ENCODE measurements around the gene CCDC24.

GRCh38 chr1:43970502-43970901 lies 20.9 kb upstream of the CCDC24 start:
- no peak for TF ChIP-seq REST (IDR thresholded peaks at IDR 0.05; ENCODE audit: borderline replicate concordance)
- no peak for TF ChIP-seq REST (CRISPR knock-in tag; IDR thresholded peaks at IDR 0.05; ENCODE audit: low read depth)
- TF ChIP-seq CTCF (IDR thresholded peaks at IDR 0.05 in 2 of 3, conservative IDR thresholded peaks at IDR 0.05 in 1 of 3; ENCODE audit: insufficient read depth in 2 of 3, low read depth in 1 of 3, low read length in 3 of 3), result no peak
- no peak for TF ChIP-seq MYC (IDR thresholded peaks at IDR 0.05; ENCODE audit: low read depth, low read length)
- TF ChIP-seq MYC (CRISPR knock-in tag; IDR thresholded peaks at IDR 0.05; ENCODE audit: borderline replicate concordance, low read depth), result no peak
- no peak for TF ChIP-seq POLR2AphosphoS5 (IDR thresholded peaks at IDR 0.05; ENCODE audit: control insufficient read depth, insufficient read depth, low read depth, low read length)
- no peak for TF ChIP-seq ZNF655 (CRISPR knock-in tag; IDR thresholded peaks at IDR 0.05)
- no peak for TF ChIP-seq HDGF (IDR thresholded peaks at IDR 0.05)
- no peak for TF ChIP-seq TAF1 (IDR thresholded peaks at IDR 0.05; ENCODE audit: control insufficient read depth, extremely low read depth, insufficient read depth, low read length, severe bottlenecking)
- TF ChIP-seq ETV6 (IDR thresholded peaks at IDR 0.05; ENCODE audit: borderline replicate concordance in 1 of 2, low read depth in 2 of 2, low read length in 1 of 2), result no peak
- TF ChIP-seq ETV6 (CRISPR knock-in tag; IDR thresholded peaks at IDR 0.05; ENCODE audit: borderline replicate concordance), result no peak
- no peak for TF ChIP-seq SMAD2 (IDR thresholded peaks at IDR 0.05; ENCODE audit: low read depth, low read length)
- no peak for TF ChIP-seq HMBOX1 (IDR thresholded peaks at IDR 0.05)
